SU-DHL-6 (cell line): ENCODE data around the gene NFIX.

ENCODE experiments used
- H2AFZ ChIP-seq: fragments of 200-600 bp; sonication (generic); 2 replicates; pipeline ENCODE4 v1.6.1; 2014; ENCODE audit warnings: low read depth, mild to moderate bottlenecking, moderate library complexity, mixed read lengths, antibody characterized with exemption, low read length; ENCODE audit not compliant: severe bottlenecking
- H3F3A ChIP-seq: fragments of 200-600 bp; shearing (Covaris generic); 2 replicates; pipeline ENCODE4 v1.6.0; 2016; ENCODE audit warnings: antibody characterized with exemption, mild to moderate bottlenecking; ENCODE audit not compliant: insufficient read depth
- H3K27ac ChIP-seq: fragments of 200-600 bp; sonication (generic); 2 replicates; pipeline ENCODE4 v1.5.1; 2016; ENCODE audit warnings: low read depth, mild to moderate bottlenecking, low read length, moderate library complexity, mixed read lengths
- H3K27me3 ChIP-seq: fragments of 200-600 bp; sonication (generic), shearing (Covaris generic); 2 replicates; pipeline ENCODE4 v1.6.0; 2014; ENCODE audit warnings: mild to moderate bottlenecking, low read length
- H3K36me3 ChIP-seq: fragments of 200-600 bp; sonication (generic); 2 replicates; pipeline ENCODE4 v1.6.1; 2014; ENCODE audit warnings: mild to moderate bottlenecking, low read length, mixed read lengths
- H3K4me2 ChIP-seq: fragments of 300-600, 200-600 bp; shearing (Covaris generic), sonication (generic); 2 replicates; pipeline ENCODE4 v1.6.0; 2014; ENCODE audit warnings: low read length, low read depth, mild to moderate bottlenecking; ENCODE audit not compliant: poor library complexity, severe bottlenecking
- H3K4me3 ChIP-seq: fragments of 200-600 bp; sonication (generic); 2 replicates; pipeline ENCODE4 v1.5.1; 2014; ENCODE audit warnings: antibody characterized with exemption, low read length, mild to moderate bottlenecking, mixed read lengths; ENCODE audit not compliant: insufficient read depth, poor library complexity, severe bottlenecking
- H3K79me2 ChIP-seq: fragments of 200-600 bp; sonication (generic); 2 replicates; pipeline ENCODE4 v1.6.1; 2014; ENCODE audit warnings: mild to moderate bottlenecking, low read length, moderate library complexity; ENCODE audit not compliant: insufficient read depth
- H3K9ac ChIP-seq: fragments of 200-600 bp; sonication (generic); 2 replicates; pipeline ENCODE4 v1.7.0; 2014; ENCODE audit warnings: mild to moderate bottlenecking, low read length
- H3K9me2 ChIP-seq: fragments of 200-600 bp; sonication (generic); replicated peaks from 2 replicates; pipeline ENCODE4 v1.6.1; 2014; ENCODE audit warnings: low read length; ENCODE audit not compliant: insufficient read depth
- H3K9me3 ChIP-seq: fragments of 200-600 bp; sonication (generic); 2 replicates; pipeline ENCODE4 v1.6.1; 2014; ENCODE audit warnings: low read length, mixed read lengths; ENCODE audit not compliant: insufficient read depth
- H4K20me1 ChIP-seq: fragments of 200-600 bp; sonication (generic); 2 replicates; pipeline ENCODE4 v1.6.1; 2014; ENCODE audit warnings: low read depth, mild to moderate bottlenecking, antibody characterized with exemption, low read length, moderate library complexity, mixed read lengths
- CTCF ChIP-seq: fragments of 200-600 bp; sonication (generic); IDR thresholded peaks from one replicate; pipeline ENCODE4 v1.5.1; 2017; ENCODE audit warnings: antibody characterized with exemption, mild to moderate bottlenecking, low read length, moderate library complexity; ENCODE audit not compliant: insufficient read depth, poor library complexity, severe bottlenecking
- EZH2phosphoT487 ChIP-seq: fragments of 200-600 bp; sonication (generic), shearing (Covaris generic); conservative IDR thresholded peaks from 2 replicates; pipeline ENCODE4 v1.6.1; 2018; ENCODE audit warnings: mild to moderate bottlenecking, antibody characterized with exemption, low read length, moderate library complexity, mixed read lengths

The NFIX gene

GRCh38 chr19:12996406-12997094 is 1.3 kb downstream of the NFIX start:
- Histone ChIP-seq H3K4me2 (no peak overlapping the region), H3K9me3 (no peaks in the 10 kb centered on the region), H3F3A (no peaks in the 10 kb centered on the region), H3K4me3 (no peak overlapping the region), H3K9me2 (no peaks in the 10 kb centered on the region), H3K9ac (no peak overlapping the region), H3K27ac (no peak overlapping the region), H3K36me3 (no peaks in the 10 kb centered on the region), H3K27me3 (no peaks in the 10 kb centered on the region), H2AFZ (no peak overlapping the region), H4K20me1 (no peaks in the 10 kb centered on the region), H3K79me2 (no peaks in the 10 kb centered on the region)
- TF ChIP-seq CTCF (no peak), EZH2phosphoT487 (no peak)

- no peak overlapping the region for H3K9ac ChIP-seq
- TF ChIP-seq CTCF (no peak), EZH2phosphoT487 (no peak)
- no peaks in the 10 kb centered on the region for H3K27me3 ChIP-seq
- H4K20me1 ChIP-seq, result no peaks in the 10 kb centered on the region
- no peak overlapping the region for H3K4me2 ChIP-seq
- H2AFZ ChIP-seq, result no peak overlapping the region
- no peaks in the 10 kb centered on the region for H3K79me2 ChIP-seq
- H3K9me3 ChIP-seq, result no peaks in the 10 kb centered on the region
- H3K27ac ChIP-seq, result no peak overlapping the region
- H3K36me3 ChIP-seq, result no peaks in the 10 kb centered on the region
- no peaks in the 10 kb centered on the region for H3K9me2 ChIP-seq
- H3F3A ChIP-seq, result no peaks in the 10 kb centered on the region
- no peak overlapping the region for H3K4me3 ChIP-seq
Observed at GRCh38 chr19:12997179-12997966, 2.1 kb downstream of the NFIX start.

GRCh38 chr19:12997967-12998940 is 3.0 kb downstream of the NFIX start:
- Histone ChIP-seq H3K36me3 (no peaks in the 10 kb centered on the region), H3K9me2 (no peaks in the 10 kb centered on the region), H2AFZ (no peak overlapping the region), H3K79me2 (no peaks in the 10 kb centered on the region), H3K27ac (no peak overlapping the region), H3K4me2 (no peak overlapping the region), H3F3A (no peaks in the 10 kb centered on the region), H3K27me3 (no peaks in the 10 kb centered on the region), H4K20me1 (no peaks in the 10 kb centered on the region), H3K4me3 (no peak overlapping the region), H3K9ac (no peak overlapping the region), H3K9me3 (no peaks in the 10 kb centered on the region)
- TF ChIP-seq CTCF (no peak), EZH2phosphoT487 (no peak)
